ENCODE measurements around the gene EGFR. TPM values are rescaled to one million over a fixed set of nuclear protein-coding genes. Genes with fewer than 3 reads are reported as not detected.
"Not testable (repeated sequence)": the region's sequence is repeated elsewhere in the genome, so short reads cannot be mapped to it uniquely, and the experiment has no call there.

The EGFR gene
- total RNA-seq, 1 donor from 2014 or later = 10.1 TPM

DNA sequence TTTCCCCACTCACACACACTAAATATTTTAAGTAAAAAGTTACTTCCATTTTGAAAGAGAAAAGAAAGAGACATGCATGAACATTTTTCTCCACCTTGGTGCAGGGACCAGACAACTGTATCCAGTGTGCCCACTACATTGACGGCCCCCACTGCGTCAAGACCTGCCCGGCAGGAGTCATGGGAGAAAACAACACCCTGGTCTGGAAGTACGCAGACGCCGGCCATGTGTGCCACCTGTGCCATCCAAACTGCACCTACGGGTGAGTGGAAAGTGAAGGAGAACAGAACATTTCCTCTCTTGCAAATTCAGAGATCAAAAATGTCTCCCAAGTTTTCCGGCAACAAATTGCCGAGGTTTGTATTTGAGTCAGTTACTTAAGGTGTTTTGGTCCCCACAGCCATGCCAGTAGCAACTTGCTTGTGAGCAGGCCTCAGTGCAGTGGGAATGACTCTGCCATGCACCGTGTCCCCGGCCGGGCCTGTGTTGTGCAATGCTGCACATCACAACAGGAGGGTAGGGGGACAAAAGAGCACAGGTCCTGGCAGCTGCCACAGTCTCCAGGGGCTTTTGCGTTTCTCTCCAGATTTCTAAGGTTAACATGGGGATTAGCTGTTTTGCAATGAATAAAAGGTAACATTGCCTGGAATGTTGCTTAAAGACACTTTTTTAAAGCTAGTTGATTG is 146.5 kb downstream of the EGFR start:
- no peak for ATAC-seq (ENCODE audit: poor library complexity)
- intact Hi-C loops (cut with DNase I) = no loop called here

DNA sequence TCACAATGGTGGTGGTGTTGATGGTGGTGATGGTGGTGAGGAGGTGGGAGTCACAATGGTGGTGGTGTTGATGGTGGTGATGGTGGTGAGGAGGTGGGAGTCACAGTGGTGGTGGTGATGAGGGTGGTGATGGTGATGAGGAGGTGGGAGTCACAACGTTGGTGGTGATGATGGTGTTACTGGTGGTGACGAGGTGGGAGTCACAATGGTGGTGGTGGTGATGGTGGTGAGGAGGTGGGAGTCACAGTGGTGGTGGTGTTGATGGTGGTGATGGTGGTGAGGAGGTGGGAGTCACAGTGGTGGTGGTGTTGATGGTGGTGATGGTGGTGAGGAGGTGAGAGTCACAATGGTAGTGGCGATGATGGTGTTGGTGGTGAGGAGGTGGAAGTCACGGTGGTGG is 148.5 kb downstream of the EGFR start:
- not testable (repeated sequence) for DNase-seq

More for the DNA sequence above, 146.5 kb downstream of the EGFR start:
- DNase-seq = no peak

DNA sequence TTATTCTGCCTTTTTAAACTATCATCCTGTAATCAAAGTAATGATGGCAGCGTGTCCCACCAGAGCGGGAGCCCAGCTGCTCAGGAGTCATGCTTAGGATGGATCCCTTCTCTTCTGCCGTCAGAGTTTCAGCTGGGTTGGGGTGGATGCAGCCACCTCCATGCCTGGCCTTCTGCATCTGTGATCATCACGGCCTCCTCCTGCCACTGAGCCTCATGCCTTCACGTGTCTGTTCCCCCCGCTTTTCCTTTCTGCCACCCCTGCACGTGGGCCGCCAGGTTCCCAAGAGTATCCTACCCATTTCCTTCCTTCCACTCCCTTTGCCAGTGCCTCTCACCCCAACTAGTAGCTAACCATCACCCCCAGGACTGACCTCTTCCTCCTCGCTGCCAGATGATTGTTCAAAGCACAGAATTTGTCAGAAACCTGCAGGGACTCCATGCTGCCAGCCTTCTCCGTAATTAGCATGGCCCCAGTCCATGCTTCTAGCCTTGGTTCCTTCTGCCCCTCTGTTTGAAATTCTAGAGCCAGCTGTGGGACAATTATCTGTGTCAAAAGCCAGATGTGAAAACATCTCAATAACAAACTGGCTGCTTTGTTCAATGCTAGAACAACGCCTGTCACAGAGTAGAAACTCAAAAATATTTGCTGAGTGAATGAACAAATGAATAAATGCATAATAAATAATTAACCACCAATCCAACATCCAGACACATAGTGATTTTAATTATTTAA is 151.7 kb downstream of the EGFR start:
- no peak for ATAC-seq (ENCODE audit: poor library complexity)
- no peak for DNase-seq
- intact Hi-C loops (cut with DNase I) = no loop called here

More for the DNA sequence above, 148.5 kb downstream of the EGFR start:
- intact Hi-C loops (cut with DNase I); ATAC-seq (ENCODE audit: poor library complexity): not testable (repeated sequence)

DNA sequence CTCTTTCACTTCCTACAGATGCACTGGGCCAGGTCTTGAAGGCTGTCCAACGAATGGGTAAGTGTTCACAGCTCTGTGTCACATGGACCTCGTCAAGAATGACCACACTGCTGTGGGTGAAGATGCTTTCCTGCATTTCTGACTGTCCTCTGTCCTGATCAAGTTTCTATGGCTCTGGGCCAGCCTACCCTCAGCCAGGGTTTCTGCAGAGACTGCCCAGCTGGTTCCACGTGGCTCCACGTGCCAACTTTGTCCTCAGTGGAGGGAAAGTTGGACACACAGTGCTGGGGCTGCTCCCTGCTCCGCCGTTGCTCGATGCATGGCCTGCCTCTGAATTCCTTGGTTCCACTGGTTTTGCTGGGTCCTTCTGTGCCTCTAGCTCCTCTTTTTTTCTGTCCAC is 152.3 kb downstream of the EGFR start:
- intact Hi-C loops (cut with DNase I) = no loop called here
- no peak for ATAC-seq (ENCODE audit: poor library complexity)
- no peak for DNase-seq

DNA sequence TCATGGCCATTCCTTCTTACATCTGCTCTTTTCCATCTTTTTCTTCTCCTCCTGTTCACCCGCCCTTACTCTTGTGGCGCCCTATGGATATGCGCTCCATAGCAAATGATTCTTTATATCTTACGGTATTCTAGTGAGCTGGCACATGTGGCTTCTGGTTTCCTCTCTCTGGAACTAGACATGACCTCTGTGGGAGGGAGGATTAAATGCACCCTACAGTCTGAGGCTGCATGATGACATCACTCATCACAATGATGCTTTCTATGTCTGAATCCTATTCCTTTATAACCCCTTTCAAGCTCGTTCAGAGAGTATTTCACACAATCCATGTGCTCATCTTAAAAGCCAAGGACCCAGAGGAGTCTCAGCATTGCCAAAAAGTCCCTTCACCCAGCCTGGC is 153.3 kb downstream of the EGFR start:
- intact Hi-C loops (cut with DNase I) = no loop called here
- ATAC-seq (ENCODE audit: poor library complexity) (no peak), DNase-seq (no peak)

DNA sequence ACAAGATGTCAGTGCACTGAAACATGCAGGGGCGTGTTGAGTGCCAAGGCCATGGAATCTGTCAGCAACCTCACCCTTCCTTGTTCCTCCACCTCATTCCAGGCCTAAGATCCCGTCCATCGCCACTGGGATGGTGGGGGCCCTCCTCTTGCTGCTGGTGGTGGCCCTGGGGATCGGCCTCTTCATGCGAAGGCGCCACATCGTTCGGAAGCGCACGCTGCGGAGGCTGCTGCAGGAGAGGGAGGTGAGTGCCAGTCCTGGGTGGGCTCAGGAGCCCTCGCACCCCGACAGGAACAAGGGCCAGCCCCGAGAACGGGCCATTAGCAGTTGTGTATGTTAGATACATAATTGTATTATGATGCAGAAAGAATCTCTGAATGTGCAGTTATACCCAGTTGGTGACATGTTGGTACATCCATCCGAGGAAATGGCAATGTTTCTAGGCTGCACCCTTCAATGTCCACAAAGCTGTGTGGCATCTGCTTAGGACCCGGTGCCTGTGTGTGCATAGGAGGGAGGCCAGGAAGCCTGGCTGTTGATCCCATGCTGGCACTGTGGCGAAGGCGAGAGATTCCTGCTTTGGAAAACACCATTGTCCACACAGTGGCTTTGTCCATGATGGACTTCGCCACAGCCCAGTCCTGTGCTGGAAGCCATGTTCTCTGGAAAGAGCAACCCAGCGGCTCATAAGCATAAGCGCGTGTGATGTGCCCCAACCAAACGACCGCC is 154.2 kb downstream of the EGFR start:
- DNase-seq = no peak
- intact Hi-C loops (cut with DNase I) = no loop called here
- ATAC-seq (ENCODE audit: poor library complexity) = no peak

DNA sequence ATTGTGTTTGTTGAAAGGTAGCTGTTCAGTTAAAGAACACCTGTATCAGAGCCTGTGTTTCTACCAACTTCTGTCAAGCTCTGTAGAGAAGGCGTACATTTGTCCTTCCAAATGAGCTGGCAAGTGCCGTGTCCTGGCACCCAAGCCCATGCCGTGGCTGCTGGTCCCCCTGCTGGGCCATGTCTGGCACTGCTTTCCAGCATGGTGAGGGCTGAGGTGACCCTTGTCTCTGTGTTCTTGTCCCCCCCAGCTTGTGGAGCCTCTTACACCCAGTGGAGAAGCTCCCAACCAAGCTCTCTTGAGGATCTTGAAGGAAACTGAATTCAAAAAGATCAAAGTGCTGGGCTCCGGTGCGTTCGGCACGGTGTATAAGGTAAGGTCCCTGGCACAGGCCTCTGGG is 154.9 kb downstream of the EGFR start:
- ATAC-seq (ENCODE audit: poor library complexity) (no peak), DNase-seq (no peak)
- intact Hi-C loops (cut with DNase I) = no loop called here

DNA sequence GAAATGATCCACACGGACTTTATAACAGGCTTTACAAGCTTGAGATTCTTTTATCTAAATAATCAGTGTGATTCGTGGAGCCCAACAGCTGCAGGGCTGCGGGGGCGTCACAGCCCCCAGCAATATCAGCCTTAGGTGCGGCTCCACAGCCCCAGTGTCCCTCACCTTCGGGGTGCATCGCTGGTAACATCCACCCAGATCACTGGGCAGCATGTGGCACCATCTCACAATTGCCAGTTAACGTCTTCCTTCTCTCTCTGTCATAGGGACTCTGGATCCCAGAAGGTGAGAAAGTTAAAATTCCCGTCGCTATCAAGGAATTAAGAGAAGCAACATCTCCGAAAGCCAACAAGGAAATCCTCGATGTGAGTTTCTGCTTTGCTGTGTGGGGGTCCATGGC is 155.6 kb downstream of the EGFR start:
- ATAC-seq (ENCODE audit: poor library complexity) = no peak
- intact Hi-C loops (cut with DNase I) = no loop called here

DNA sequence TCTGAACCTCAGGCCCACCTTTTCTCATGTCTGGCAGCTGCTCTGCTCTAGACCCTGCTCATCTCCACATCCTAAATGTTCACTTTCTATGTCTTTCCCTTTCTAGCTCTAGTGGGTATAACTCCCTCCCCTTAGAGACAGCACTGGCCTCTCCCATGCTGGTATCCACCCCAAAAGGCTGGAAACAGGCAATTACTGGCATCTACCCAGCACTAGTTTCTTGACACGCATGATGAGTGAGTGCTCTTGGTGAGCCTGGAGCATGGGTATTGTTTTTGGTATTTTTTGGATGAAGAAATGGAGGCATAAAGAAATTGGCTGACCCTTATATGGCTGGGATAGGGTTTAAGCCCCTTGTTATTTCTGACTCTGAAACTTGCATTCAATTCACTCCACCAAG is 156.0 kb downstream of the EGFR start:
- intact Hi-C loops (cut with DNase I) = no loop called here
- DNase-seq (no peak), ATAC-seq (ENCODE audit: poor library complexity) (no peak)

More for the DNA sequence above, 155.6 kb downstream of the EGFR start:
- no peak for DNase-seq

DNA sequence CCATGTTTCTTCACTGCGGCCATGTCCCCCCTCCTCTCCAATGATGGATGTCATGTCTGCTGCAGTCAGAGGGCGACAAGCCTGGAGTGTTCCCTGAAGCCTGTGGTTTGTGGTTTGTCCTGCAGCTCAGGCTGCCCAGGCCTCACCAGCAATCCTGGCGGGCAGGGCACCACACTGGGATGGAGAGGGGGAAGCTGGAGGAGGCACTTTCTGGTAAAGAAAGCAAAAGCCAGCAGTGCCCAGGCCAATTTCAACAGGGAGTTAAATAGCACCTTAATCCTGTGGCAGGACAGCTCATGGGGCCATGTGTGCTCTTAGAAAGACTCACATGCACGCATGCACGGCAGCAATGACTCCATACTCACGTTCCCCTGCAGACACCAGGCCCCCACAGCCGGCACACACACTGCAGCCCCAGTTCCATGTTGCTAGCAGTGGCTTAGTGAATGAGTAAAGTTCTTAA is 158.3 kb downstream of the EGFR start:
- no peak for DNase-seq
- intact Hi-C loops (cut with DNase I) = no loop called here
- ATAC-seq (ENCODE audit: poor library complexity) = no peak

DNA sequence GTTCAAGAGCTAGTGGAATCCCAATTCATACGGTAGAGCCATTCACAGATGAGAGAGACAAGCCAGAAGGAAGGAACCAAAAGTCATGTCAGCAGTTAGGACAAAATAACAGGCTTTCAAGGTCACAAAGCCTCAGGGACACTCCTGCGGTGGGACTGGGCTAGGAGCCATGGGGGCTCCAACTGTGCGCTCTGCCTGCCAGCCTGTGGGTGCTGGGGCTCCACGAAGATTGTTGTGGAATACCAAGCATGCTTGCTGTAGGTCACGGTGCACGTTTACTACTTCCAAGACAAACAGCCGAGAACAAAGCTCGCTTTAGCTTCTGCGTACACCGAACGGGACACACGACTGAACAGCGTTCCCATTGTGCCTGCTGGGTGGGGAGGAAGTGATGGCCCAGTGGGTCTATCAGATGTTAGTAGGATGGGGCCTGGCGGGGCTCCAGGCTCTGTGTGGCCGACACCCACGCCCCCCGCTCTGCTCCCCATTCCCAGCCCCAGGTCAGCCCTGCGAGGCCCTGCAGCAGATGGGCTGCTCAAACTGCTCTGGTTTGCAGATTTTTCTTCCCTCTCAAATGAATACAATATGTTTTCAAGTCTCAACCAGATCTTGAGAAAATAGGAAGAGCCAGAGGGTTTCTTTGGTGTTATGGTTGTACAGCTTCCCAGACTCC is 158.9 kb downstream of the EGFR start:
- DNase-seq (peak; percentile 62), ATAC-seq (ENCODE audit: poor library complexity) (peak; percentile 45)
- intact Hi-C loops (cut with DNase I) = no loop called here

DNA sequence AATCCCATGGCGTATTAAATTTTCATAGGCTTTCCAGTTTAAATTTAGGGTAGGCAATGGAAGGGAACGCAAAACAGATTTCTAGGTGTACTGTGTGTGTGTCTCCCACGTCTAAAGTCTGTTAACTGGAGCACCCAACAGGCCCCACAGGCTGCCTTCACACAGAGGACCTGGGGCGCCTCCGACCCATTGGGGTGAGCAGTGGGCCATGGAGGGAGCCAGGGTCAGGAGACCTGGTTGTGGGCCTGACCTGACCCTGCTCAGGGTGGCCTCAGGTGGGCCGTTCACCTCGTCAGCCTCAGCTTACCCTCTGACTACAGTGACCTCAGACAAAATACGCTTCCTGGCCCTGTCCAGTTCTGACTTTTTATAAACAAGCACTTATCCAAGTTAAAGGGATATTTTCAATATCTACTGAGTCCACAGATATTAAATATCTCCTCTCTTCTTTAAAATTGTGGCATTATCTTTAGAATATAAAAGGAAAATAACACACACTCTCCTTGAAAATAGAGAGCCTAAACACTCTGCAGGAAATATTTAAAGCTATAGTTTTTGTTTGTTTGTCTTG is 159.6 kb downstream of the EGFR start:
- DNase-seq (no peak), ATAC-seq (ENCODE audit: poor library complexity) (no peak)
- intact Hi-C loops (cut with DNase I) = no loop called here

DNA sequence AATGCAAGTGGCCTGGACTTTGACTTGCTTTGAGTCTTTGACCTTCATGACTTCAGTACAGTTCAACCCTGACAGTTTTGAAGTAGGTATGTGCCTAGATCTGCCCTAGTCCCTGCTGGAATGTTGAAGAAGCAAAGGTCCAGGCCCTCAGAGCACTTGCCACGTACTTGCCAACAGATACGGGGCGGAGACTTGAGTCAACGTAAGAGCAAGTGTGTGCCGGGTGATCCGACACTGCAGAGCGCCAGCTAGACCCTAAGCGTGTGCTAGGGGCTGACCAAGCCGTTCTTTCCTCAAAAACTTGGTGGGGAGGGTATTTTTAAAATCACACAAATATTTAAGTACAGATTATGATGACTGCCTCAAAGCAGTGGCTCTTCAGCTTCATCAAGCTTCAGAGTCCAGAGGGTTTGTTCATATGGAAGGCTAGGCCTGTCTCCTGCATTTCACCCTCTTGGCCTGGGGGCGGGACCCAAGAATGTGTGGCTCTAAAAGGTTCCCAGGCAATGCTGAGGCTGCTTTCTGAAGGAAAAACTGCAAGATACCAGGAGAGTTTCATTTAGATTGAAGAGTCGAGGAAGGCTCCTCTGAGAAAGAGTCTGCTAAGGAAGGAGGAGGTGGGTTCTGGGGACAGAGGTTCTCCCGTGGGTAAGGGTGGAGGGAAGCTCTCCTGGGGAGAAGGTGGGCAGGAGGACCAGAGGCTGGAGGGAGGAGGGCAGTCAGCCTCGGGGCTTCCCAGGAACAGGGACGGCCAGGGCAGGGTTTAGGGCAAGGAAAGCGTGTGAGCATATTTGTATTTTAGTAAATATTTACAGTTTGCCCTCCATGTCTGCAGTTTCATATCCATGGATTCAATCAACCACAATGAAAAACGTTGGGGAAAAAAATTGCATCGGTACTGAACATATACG is 160.3 kb downstream of the EGFR start:
- ATAC-seq (ENCODE audit: poor library complexity) (no peak), DNase-seq (no peak)
- intact Hi-C loops (cut with DNase I) = no loop called here

DNA sequence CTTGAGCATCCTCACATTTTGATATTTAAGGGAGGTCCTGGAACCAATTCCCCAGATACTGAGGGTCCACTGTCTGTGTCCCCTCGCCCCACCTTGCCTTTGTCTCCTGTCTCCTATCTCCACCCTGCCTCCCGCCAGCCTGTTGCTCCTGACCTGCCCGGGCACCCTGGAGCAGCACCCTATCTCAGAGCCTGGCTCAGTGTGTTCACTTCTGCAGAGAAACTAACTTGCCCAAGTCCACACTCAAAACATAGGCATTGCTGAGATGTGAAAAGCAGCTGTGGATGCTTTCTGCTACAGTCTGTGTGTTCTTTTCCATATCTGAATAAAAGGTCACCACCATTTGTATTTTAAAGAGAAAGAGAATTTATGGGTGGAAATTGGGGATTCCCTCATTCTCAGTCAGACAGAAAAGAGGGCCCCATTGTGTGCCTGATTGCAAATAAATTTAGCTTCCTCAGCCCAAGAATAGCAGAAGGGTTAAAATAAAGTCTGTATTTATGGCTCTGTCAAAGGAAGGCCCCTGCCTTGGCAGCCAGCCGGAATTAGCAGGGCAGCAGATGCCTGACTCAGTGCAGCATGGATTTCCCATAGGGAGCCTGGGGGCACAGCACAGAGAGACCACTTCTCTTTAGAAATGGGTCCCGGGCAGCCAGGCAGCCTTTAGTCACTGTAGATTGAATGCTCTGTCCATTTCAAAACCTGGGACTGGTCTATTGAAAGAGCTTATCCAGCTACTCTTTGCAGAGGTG is 161.3 kb downstream of the EGFR start:
- intact Hi-C loops (cut with DNase I) = no loop called here
- DNase-seq (no peak), ATAC-seq (ENCODE audit: poor library complexity) (no peak)

DNA sequence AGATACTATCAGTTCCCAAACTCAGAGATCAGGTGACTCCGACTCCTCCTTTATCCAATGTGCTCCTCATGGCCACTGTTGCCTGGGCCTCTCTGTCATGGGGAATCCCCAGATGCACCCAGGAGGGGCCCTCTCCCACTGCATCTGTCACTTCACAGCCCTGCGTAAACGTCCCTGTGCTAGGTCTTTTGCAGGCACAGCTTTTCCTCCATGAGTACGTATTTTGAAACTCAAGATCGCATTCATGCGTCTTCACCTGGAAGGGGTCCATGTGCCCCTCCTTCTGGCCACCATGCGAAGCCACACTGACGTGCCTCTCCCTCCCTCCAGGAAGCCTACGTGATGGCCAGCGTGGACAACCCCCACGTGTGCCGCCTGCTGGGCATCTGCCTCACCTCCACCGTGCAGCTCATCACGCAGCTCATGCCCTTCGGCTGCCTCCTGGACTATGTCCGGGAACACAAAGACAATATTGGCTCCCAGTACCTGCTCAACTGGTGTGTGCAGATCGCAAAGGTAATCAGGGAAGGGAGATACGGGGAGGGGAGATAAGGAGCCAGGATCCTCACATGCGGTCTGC is 162.2 kb downstream of the EGFR start:
- intact Hi-C loops (cut with DNase I) = no loop called here
- no peak for DNase-seq

DNA sequence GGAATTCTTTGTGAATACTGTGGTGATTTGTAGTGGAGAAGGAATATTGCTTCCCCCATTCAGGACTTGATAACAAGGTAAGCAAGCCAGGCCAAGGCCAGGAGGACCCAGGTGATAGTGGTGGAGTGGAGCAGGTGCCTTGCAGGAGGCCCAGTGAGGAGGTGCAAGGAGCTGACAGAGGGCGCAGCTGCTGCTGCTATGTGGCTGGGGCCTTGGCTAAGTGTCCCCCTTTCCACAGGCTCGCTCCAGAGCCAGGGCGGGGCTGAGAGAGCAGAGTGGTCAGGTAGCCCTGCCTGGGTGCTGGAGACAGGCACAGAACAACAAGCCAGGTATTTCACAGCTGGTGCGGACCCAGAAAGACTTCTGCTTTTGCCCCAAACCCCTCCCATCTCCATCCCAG is 162.9 kb downstream of the EGFR start:
- intact Hi-C loops (cut with DNase I) = no loop called here
- no peak for DNase-seq

More for the DNA sequence above, 162.2 kb downstream of the EGFR start:
- no peak for ATAC-seq (ENCODE audit: poor library complexity)

DNA sequence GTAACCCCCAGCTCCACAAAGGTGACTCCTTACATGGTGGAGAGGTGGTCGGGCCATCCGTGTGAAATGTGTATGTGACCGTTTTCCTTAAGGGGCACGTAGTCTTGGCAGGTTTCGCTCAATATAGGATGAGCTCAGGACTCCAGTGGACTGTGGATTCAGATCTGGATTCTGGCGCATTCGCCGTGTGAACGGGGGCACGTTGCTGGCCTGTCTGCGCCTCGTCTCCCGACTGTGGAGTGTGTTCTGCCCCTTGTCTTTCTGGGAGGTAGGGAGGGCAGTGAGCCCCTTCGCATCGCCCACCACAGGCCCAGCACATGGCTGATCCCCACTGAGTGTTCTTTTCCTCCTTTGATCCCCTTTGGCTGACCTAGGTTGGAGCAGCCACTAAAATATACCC is 165.1 kb downstream of the EGFR start:
- intact Hi-C loops (cut with DNase I) = no loop called here
- ATAC-seq (ENCODE audit: poor library complexity) (no peak), DNase-seq (no peak)

More for the DNA sequence above, 162.9 kb downstream of the EGFR start:
- no peak for ATAC-seq (ENCODE audit: poor library complexity)
